ENCODE data around the gene ZNF18. TPM values are rescaled to one million over a fixed set of nuclear protein-coding genes. Genes with fewer than 3 reads are reported as not detected.
A peak's percentile ranks its signal among the peaks of the same experiment; 100 is the strongest.

Gene ZNF18
- total RNA-seq, 1 donor from 2014 or later, result 5.2 TPM

GRCh38 chr17:12022310-12022709 lies 25.0 kb upstream of the ZNF18 start:
- Histone ChIP-seq H3K9me3 (no peaks in the 10 kb centered on the region), H3K4me1 (peaks cover 27% of the 10 kb centered on the region), H3K4me3 (no peak overlapping the region), H3K27ac (no peak overlapping the region), H3K36me3 (no peaks in the 10 kb centered on the region), H3K27me3 (no peaks in the 10 kb centered on the region)
- no peak for ATAC-seq
- intact Hi-C loops (cut with DNase I), result no loop called here
- DNase-seq, result no peak
- no peak for TF ChIP-seq CTCF (IDR thresholded peaks at IDR 0.05)

GRCh38 chr17:12021623-12022140 lies 24.4 kb upstream of the ZNF18 start:
- no peaks in the 10 kb centered on the region for H3K27me3 ChIP-seq
- no peaks in the 10 kb centered on the region for H3K9me3 ChIP-seq
- peak overlapping the region; percentile 92 for H3K27ac ChIP-seq
- peaks cover 27% of the 10 kb centered on the region for H3K4me1 ChIP-seq
- intact Hi-C loops (cut with DNase I), result no loop called here
- ATAC-seq, result no peak
- no peak for TF ChIP-seq CTCF (IDR thresholded peaks at IDR 0.05)
- no peak for DNase-seq
- H3K36me3 ChIP-seq, result no peaks in the 10 kb centered on the region
- peak overlapping the region; percentile 70 for H3K4me3 ChIP-seq

- no peaks in the 10 kb centered on the region for H3K27me3 ChIP-seq
- DNase-seq, result peak; percentile 96
- no peak for TF ChIP-seq CTCF (IDR thresholded peaks at IDR 0.05)
- no peaks in the 10 kb centered on the region for H3K36me3 ChIP-seq
- H3K4me3 ChIP-seq, result peak within 1 kb of the TSS; percentile 70
- peak within 1 kb of the TSS; percentile 92 for H3K27ac ChIP-seq
- H3K9me3 ChIP-seq, result no peaks in the 10 kb centered on the region
- ATAC-seq, result peak; percentile 100
- H3K4me1 ChIP-seq, result peaks cover 26% of the 10 kb centered on the region
- intact Hi-C loops (cut with DNase I), result no loop called here
These were observed 23.7 kb upstream of the ZNF18 start, which contains the start of gene MAP2K4 for GRCh38 chr17:12020642-12021622. Gene MAP2K4, plus strand, starts transcription at chr17:12020877. Its CDS starts 10 bp downstream, at chr17:12020887.

- intact Hi-C loops (cut with DNase I), result no loop called here
- no peaks in the 10 kb centered on the region for H3K36me3 ChIP-seq
- H3K4me3 ChIP-seq, result no peak overlapping the region
- H3K27ac ChIP-seq, result no peak overlapping the region
- DNase-seq (no peak), ATAC-seq (no peak)
- no peaks in the 10 kb centered on the region for H3K9me3 ChIP-seq
- no peak for TF ChIP-seq CTCF (IDR thresholded peaks at IDR 0.05)
- no peaks in the 10 kb centered on the region for H3K4me1 ChIP-seq
- H3K27me3 ChIP-seq, result no peaks in the 10 kb centered on the region
These were observed 10.2 kb upstream of the ZNF18 start for GRCh38 chr17:12007466-12007865.

GRCh38 chr17:11999696-12000095 lies 2.4 kb upstream of the ZNF18 start:
- H3K27me3 ChIP-seq, result no peaks in the 10 kb centered on the region
- ATAC-seq (no peak), DNase-seq (no peak)
- H3K36me3 ChIP-seq, result no peaks in the 10 kb centered on the region
- no peak for TF ChIP-seq CTCF (IDR thresholded peaks at IDR 0.05)
- no peak overlapping the region for H3K27ac ChIP-seq
- H3K4me1 ChIP-seq, result peaks cover 6% of the 10 kb centered on the region
- intact Hi-C loops (cut with DNase I), result no loop called here
- H3K4me3 ChIP-seq, result no peak overlapping the region
- no peaks in the 10 kb centered on the region for H3K9me3 ChIP-seq

Measured in upper lobe of right lung (tissue), 1 donor.